HG02970 (cell line): ENCODE results near the gene PRDX3.
"Not testable (repeated sequence)": the region's sequence is repeated elsewhere in the genome, so short reads cannot be mapped to it uniquely, and the experiment has no call there.

Experiments
- ATAC-seq: cut with Tn5 transposase; IDR thresholded peaks from one replicate; pipeline ENCODE4 v1.9.1; 2021; ENCODE audit warnings: mild to moderate bottlenecking, moderate library complexity, moderate number of reproducible peaks; ENCODE audit not compliant: unreplicated experiment, low FRiP score

The PRDX3 gene

DNA sequence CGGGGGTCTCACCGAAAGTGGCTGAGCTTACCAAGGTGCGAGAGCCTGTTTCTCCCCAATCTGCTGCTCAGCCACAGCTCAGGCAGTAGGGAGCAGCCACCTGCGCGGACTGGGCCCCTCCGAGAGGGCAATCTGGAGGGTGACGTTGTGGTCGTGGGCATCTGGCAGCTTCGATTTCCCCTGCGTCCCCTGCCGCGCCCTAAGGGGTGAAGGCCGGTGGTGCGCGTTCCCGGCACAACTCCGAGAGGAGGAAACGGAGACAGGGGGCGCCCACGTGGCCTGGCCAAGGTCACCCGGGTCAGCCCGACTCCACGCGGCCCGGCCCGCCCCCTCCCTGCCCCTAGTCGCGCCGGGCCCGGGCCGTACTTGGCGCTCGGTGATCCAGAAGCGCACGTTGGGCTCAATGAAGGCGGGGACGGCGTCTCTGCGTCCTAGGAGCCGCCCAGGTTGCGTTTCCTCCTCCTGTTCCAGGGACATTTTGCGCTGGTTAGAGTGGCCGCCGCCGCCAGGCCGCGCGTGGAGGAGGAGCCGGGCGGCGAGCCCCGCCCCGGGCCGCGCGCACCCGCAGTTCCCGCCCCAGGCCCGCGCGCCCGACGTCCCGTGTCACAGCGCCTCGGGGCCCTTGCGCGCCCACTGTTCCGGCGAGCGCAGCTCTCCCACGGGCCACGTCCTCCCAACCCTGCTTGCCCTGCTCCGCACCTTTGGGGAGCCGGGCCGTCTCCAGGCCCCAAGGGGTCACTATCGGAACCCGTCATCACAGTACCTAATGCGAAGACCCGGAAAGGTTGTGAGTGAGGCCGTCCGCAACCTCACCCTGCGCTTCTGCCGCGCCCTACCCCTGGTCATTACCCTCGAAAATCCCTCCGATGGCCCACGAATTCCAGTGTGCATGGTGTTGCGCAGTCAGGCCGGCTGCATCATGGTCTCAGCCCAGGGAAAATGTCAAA is 13.2 kb downstream of the PRDX3 start, which contains the start of gene SFXN4:
SFXN4 (minus strand) TSS at position 544 of the 947 bp plus-strand sequence; CDS start at position 477, 67 bp downstream.
- ATAC-seq = peak; percentile 83

DNA sequence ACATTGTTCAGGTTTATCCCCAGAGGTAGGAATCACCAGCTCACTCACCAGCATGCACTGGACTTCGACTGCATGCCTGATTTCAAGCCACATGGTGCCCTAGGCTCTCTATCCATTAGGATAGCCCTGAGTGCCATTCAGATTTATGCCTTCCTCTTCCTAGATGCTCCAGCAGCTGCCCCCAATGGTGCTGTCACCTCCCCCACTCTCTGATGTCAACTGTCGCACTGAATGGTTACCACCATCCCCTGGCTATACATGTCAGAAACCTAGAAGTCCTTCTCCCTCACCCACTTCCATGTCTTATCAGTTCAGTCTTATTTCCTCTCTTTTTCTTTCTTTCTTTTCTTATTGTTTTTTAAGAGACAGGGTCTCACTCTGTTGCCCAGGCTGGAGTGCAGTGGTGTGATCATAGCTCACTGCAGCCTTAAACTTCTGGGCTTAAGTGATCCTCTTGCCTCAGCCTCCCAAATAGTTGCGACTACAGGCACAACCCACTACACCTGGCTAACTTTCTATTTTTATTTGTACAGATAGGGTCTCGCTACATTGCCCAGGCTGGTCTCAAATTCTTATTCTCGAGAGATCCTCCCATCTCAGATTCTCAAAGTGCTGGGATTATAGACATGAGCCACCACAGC is 16.0 kb downstream of the PRDX3 start:
- ATAC-seq = no peak

DNA sequence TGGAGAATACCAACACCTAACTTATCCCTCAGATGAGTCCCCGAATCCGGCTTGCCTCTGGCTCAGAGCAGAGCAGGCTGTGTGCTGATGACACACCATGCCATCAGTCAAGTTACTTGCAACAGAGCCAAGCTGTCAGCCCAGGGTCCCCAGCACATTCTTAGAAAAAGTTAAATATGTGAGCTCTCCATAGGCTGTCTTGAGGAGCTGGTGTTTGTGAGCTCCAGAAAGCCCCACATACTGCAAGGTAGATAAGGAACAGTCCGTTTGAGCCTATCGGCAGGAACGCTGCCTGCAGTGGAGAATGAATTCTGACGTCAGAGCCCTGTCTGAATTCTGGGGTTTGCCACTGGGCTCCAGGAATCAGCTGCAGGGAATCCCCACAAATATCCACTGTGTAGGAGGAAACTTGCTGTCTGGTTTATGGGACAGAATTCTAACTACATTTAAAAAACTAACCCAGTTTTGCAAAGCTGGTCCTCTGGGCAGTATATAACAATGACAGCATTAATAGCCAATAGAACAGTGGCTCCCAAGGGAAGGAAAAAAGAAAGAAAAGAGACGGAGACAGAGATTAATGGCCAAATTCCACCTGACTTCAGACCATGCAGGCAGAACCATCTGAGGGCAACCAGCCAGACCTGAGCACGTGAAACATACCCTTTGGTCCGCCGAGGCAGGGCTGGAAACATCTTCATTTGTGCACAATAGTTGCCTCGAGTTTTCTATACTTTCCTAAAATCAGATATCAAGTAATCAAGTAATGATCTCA is 16.7 kb downstream of the PRDX3 start:
- no peak for ATAC-seq

DNA sequence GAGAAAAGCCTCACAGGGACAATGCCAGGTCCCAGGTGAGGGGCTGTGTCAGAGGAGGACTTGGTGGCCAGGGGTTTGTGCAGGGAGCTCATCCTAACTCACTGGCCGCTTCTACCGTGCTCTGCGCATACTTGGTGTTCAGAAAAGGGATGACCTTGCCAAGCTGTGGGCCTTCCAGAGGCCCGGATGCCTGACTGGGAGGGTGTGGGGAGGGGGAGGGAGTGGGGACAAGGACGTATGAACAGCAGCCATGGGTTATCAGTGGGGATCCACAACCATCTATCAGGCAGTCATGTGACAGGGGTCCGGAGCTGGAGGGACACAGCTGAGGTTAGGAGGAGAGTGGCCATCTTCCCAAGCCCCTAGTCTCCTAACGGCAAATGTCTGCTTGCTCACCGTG is 19.3 kb downstream of the PRDX3 start:
- ATAC-seq = no peak

DNA sequence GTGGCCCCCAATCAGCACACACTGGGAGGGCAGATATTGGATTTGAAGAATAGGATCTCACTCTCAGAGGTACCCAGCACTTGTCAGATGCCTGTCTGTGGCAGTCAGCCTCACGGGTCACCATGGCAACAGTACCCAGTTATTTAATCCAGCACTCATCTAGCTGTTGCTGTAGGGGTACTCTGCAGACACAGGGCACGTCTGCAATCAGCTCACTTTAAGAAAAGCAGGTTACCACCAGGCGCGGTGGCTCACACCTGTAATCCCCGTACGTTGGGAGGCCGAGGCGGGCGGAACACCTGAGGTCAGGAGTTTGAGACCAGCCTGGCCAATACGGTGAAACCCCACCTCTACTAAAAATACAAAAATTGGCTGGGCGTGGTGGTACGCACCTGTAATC is 25.0 kb downstream of the PRDX3 start:
- ATAC-seq = no peak

DNA sequence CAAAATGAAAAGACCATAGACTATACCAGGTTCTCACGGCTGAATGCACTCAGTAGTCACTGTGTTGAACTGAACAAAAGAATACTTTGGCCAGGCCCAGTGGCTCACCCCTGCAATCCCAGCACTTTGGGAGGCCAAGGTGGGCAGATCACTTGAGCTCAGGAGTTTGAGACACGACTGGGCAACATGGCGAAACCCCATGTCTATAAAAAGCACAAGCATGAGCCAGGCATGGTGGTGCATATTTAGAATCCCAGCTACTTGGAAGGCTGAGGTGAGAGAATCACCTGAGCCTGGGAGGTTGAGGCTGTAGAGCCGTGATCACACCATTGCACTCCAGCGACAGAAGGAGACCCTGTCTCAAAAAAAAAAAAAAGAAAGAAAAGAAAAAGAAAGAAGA is 25.6 kb downstream of the PRDX3 start:
- ATAC-seq = no peak

DNA sequence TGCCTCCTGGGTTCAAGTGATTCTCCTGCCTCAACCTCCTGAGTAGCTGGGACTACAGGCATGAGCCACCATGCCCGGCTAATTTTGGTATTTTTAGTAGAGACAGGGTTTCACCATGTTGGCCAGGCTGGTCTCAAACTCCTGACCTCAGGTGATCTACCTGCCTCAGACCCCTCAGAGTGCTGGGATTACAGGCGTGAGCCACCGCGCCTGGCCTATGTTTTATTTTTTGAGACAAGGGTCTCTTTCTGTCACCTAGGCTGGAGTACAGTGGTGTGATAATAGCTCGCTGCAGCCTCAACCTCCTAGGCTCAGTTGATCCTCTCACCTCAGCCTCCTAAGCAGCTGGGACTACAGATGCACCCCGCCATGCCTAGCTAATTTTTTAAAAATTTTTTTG is 27.0 kb downstream of the PRDX3 start:
- ATAC-seq = not testable (repeated sequence)

DNA sequence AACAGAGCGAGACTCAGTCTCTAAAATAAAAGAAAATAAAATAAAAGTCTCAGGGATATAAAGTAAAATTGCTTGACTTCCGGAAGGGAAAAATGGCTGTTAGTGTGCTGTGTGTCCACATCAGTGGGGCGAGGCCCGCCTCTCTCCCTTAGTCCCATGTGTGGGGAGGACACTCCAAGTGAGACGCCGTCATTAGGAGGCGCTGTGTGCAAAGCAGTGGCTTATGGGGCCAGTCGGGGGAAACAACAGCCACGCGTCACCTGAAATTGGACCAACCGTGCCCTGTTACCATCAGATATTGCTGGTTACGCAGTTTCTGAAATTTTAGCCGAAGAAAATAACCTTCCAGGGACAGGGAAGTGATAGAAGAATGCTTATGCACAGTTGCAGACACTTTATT is 28.9 kb downstream of the PRDX3 start:
- no peak for ATAC-seq

DNA sequence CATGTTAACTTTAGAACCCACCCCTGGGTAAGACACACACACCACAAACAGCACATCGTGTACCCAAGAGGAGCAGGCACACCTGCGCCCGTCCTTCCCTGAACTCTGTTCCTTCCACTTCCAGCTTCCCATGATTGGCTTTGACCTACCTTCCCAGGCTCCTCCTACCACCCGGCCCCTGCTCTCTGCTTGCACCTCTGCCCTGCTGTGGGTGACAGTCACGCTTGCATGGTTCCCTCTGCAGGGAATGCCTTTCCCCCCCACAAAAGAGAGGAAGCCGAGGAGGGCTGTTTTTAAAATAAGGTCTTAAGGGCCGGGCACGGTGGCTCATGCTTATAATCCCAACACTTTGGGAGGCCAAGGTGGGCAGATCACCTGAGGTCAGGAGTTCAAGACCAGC is 29.5 kb downstream of the PRDX3 start:
- no peak for ATAC-seq

DNA sequence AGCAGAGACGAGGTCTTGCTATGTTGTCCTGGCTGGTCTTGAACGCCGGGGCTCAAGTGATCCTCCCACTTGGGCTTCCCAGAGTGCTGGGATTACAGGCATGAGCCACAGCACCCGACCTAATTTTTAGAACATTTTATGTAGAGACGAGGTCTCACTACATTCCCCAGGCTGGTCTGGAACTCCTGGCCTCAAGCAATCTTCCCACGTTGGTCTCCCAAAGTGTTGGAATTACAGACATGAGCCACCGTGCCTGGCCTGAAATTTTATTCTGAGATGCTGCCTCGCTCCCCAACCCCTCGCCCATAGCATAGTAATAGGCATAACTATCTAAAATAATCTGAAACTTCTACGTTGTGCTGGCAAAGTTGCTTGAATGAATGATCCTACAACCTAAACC is 35.0 kb downstream of the PRDX3 start:
- ATAC-seq = no peak

DNA sequence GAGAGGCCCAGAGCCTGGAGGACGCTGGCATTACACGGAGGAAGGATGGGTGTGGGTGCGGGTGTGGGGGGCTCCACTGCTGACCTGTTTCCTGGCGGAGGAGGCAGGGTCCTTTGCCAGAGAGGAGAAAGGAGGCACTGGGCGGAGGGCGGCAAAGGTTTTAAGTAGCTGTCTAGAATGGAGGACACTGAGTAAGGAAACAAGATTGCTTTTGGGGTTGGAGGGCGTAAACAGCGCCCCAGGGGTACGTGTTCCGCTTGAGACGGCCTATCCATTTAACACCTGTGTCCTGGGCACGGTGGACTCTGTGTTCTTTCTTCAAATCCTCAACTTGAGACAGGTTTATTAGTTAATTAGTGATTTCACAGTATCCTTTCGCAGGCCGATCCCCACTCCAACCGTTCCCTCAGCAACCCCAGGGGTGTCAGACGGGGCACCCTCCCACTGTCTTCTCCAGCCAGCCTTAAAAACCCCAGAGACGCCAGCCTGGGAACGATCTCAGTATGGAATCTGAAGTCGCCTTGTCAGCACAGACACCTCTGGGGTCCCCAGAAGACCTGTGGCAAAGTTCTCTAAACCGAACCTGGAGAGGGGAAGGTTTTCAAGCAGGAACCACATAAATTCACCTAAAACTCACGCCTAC is 37.9 kb downstream of the PRDX3 start:
- no peak for ATAC-seq

DNA sequence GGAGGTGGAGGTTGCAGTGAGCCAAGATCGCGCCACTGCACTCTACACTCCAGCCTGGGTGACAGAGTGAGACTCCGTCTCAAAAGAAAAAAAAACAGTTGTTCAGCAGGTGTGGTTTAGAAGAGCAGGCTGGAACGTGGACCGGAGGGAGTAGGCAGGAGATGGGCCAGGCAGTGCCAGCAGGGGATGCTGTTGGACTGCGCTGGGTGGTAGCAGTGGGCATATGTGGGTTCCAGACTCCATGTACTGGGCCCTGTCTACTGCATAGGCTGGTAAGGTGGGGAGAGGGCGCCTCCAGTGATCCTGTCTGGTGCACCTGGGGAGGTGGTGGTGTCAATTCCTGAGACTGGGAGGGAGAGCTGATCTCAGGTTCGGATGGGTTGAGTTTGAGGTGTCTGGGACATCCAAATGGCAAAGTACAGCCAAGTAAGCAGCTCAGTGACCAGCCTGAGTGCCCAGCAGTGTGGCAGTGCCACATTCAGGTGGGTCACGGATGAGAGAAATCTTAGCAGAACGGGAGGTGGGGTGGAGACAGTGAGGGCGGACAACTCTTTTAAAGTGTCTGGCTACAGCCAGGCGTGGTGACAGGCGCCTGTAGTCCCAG is 39.0 kb downstream of the PRDX3 start:
- ATAC-seq = no peak

DNA sequence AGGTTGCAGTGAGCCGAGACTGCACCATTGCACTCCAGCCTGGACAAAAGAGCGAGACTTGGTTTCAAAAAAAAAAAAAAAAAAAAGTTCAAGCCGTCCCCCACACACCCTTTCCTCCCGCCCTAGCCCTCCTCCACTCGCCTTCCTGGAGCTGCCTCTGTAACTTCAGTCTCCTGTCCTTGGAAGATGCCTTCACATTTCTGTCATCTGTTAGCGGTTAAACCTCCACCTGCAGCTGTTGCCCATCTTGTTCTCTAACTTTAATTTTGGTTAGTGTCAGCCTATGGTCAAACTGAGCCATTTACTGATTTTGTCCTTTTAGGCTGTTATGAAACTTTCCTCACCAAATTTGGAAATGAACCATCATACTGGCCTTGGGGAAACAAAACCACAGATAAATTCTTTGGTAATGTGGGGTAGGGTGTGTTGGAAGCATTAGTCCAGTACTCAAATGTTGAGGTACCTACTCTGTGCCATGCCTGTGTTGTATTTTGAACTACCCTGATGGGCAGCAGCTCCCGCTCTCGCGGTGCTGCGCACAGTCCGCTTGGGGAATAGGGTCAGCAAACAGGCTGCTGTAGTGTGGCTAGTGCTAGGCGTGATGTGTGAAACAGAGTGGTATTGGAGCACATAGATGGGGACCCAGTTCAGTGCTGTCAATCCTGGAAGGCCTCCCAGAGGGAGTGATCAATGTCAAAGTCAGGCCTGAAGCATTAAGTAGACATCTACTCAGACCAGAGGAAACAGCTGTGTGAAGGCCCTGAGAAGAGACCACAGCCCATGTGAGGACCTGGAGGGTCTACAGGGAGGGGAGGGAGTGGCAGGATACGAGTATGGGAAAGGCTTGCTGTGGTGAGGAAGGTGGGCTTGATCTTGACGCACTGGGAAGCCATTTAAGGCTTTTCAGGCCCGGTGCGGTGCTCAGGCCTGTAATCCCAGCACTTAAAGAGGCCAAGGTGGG is 40.0 kb downstream of the PRDX3 start:
- no peak for ATAC-seq

DNA sequence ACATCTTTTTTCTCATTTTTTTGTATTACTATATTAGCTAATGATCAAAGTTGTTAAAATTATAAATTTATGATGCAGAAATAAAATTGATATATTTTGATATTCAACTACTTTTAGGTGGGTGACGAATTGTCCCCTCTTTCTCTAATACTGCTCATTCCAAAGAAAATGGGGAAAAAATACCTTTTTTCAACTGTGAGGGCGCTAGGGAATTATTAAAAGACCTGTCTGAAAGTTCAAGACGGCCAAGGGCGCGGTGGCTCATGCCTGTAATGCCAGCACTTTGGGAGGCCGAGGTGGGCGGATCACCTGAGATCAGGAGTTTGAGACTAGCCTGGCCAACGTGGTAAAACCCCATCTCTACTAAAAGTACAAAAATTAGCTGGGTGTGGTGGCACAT is 40.7 kb downstream of the PRDX3 start:
- ATAC-seq = not testable (repeated sequence)

DNA sequence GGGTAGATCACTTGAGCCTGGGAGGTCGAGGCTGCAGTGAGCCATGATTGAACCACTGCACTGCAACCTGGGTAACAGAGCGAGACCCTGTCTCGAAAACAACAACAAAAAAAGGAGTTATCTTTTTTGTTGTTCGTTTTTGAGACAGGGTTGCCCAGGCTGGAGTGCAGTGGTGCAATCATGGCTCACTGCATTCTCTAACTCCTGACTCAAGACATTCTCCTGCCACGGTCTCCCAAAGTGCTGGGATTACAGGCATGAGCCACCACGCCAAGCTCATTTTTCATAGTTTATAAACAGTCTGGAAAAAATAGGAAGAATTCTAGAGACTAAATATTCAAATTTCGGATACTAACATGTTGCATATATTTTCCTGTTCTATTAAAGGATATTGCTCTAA is 42.5 kb downstream of the PRDX3 start:
- ATAC-seq = no peak

DNA sequence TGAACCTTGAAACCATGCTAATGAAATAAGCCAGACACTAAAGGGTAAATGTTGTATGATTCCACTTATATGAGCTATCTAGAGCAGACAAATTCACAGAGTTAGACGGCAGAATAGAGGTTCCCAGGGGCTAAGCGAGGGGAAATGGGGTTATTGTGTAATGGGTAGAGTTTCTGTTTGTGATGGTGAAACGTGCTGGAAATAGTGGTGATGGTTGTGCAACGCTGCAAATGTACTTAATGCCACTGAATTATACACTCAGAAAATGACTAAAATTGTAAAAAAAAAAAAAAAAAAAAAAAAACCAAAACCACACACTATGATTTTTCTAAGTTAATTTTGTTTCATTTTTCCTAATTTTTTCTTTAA is 43.1 kb downstream of the PRDX3 start:
- ATAC-seq = no peak

DNA sequence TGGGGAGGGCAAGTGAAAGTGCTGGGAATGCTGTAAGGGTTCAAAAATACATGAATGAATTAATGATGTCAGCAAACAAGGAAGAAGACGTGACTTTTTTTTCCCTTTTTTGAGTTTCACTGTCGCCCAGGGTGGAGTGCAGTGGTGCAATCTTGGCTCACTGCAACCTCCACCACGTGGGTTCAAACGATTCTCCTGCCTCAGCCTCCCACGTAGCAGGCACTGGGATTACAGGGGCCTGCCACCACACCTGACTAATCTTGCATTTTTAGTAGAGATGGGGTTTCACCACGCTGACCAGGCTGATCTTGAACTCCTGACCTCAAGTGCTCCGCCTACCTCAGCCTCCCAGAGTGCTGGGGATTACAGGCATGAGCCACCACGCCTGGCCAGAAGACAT is 44.7 kb downstream of the PRDX3 start:
- no peak for ATAC-seq

DNA sequence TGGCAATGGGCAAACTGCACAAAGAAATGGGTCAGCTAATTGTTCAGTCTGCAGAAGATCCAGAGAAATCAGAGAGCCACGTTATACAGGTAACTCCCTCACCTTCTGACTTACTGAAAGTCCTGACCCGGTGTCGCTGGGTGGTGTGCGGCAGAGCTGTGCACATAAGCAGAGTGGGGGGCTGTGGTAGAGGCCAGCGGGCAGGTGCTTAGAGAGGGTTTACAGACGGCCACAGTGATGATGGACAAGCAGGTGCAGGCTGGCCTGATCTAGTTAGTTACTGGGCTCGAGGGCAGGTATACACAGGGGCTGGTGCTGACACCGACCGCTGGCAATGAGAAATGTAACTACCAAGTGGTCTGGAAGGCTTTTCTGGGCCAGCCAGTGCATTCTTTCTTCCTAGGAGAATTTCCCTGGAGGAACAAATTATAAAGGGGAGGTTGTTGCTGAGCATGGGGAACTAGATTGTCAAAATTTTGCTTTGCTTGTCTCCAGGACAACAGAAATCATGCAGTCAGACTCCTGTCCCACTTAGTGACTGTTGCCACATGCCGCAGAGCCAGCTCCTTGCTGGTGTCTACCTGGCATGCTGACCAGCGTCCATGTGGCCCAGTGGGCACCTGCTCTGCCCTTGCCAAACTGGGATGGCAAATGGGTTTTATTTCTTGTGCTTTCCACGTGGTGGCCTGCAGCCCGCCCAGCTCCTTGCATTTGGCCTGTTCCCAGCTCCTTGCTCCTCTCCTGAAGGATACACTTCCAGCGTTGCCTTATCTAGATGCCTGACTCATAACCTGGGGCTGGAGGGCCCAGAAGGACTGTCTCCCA is 45.9 kb downstream of the PRDX3 start:
- no peak for ATAC-seq
